ENCODE data around the gene VPS13C.
A peak's percentile ranks its signal among the peaks of the same experiment; 100 is the strongest.

VPS13C gene

DNA sequence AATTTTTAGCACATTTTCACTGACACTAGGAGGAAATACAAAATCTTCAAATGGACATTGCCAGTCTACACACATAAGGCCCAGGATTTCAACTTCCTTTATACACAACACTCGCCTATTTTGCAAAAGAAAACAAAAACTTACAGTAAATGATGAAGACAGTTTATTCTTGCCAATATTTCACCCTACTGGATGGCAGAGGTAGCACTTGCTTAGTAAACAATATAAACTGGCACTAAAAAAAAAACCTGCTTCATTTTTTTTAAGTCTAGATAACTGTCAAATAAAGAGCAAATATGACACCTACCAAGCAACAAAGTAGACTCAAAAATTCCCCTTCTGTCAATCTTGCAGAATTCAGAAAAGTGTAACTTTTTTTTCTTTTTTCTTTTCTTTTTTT lies 204.0 kb downstream of the VPS13C start:
- no peak for DNase-seq

DNA sequence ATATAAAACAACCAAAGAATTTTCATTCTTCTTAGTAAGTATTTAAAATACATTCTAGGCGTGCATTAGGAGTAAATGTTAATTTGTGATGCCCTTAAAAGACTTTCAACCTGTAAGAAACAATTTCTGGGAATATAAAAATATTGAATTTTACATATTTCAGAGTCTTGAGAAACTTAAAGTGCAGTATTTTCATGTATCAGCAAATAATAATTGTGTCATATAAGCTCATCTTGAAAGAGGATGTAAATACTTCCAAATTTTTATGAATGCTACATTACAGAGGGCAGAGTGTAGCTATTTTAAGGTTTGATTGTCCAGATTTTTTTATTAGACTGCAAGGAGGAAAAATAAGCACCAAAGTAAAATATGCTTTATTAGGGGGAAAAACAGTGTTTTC lies 207.1 kb downstream of the VPS13C start:
- DNase-seq, result no peak

DNA sequence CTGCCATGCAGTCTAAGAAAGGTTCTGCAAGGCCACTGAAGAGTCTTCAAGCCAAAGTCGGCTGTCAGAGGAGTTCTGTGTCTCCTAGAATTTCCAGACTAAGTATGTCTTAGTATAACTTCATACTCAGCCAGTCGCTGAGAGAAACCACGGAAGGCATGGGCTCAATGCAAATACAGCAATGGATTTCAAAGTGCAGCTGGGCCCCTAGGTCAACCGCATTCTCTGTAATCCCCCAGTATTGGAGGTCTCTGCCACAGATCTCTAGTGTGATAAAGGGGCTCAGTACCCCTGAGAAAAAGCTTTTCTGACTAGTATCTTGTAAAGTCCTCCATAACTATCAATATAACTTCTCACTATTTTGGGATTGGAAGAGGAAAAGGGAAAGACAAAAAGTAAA lies 208.3 kb downstream of the VPS13C start:
- DNase-seq, result no peak

DNA sequence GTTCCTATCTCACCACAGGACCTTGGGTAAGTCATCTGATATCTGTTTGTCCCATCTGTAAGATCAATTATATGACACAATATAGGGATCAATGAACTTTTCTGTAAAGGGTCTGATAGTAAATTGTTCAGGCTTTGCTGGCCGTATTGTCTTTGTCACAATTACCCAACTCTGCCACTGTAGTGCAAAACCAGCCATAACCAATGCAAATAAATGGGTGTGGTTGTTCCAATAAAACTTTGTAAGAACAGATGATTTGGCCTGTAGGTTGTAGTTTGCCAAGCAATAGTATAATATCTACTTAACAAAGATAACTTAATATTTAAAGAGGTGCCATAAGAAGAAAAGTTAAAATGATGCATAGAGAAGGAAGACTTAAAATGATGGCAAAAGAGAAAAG lies 210.8 kb downstream of the VPS13C start:
- no peak for DNase-seq

DNA sequence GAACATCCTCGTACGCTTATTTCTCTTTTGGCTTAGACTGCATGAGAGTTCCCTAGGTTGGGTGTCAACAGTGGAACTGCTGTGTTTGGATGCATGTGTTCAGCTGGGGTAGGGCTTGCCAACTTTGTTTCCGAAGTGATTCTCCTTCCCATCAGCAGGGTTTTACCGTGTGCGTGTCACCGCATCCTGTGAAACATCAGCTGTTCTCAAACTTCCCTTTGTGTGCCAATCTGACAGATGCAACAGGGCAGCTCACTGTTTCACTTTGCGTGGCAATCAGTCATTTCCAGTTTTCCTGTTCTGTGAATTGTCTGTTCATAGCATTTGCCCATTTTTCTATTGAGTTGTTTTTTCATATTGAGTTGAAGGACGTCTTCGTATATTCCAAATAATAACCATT lies 218.8 kb downstream of the VPS13C start:
- peak; percentile 67 for DNase-seq

DNA sequence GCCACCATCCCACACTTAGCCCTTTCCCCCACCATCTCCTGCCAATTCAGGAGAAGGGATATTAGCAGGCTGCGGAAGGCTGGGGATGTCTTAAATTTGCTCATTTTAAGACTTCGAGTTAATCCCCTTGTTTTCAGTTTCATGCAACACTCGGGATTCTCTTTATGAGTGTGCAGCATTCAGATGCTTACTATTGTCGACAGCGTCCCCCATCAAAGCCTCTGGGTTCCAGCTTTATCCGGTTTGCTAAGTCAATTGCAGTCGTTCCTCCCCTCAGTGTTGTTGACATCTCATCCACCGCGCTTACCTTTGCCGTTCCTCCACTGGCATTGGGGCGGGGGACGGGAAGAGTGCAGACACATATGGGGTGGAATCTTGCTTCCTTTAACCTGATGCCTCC lies 220.2 kb downstream of the VPS13C start:
- DNase-seq, result peak; percentile 28

DNA sequence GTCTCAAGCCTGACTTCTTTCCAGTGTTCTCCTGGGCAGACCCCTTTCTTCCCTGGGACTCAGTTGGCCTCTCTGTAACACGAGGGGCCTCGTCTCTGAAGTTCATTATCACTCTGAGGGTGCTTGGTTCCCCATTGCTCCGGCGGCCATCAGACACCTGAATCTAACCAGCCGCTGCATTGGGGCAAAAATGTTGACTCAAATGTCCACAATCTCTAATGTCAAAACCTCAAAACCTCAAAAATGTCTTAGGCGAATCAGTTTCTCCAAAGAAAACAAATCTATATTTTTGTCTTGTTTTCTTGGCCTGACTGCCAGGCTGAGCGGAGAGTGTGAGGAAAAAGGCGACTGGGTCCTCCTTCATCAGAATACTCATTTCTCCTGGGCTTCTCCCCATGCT lies 220.7 kb downstream of the VPS13C start:
- DNase-seq, result peak; percentile 4

DNA sequence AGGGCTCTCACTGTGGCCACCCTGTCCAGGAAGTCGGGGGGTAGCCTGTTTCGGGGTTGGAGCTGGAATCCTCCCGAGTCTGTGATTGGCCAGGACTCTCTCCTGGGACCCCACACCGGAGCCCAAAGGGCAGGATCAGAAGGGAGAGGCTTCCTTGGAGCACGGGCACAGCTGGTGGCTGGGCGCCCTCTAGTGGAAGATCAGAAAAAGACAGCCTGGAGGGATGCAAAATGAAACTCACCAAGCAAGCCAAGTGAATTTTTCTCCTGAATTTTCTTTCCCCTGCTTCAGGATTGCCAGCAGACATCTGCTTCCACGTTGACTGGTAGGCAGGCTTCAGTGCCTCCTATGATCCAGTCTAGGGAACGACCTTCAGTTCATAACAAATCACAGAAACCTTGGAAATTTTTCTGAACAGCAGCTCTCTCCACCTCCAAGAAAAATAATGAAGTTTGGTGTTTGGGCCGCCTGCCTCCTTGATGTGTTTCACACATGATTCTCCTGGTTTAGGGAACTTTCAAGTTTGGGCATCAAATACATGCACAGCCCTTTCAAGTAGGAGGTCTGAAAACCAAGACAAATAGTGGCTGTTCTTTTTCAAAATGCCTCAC lies 224.6 kb downstream of the VPS13C start:
- DNase-seq, result peak; percentile 65

DNA sequence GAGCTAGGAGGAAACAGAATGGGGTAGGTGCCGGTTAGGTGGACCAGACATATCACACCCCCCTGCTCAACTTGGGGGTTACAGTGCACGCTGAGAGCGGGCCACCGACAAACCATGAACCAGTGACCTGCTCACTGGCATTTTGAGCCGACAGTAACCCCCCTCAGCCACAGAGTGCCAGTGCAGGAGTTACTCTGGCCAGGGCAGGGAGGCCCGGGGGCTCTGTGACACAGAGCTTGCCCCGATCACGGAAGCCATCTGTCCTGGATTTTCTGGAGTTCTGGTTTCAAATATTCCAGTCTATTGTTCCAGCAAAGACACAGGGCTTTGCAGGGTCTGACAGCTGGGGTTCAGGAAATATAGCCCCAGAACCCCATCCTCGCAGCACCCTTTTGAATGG lies 225.2 kb downstream of the VPS13C start:
- no peak for DNase-seq

DNA sequence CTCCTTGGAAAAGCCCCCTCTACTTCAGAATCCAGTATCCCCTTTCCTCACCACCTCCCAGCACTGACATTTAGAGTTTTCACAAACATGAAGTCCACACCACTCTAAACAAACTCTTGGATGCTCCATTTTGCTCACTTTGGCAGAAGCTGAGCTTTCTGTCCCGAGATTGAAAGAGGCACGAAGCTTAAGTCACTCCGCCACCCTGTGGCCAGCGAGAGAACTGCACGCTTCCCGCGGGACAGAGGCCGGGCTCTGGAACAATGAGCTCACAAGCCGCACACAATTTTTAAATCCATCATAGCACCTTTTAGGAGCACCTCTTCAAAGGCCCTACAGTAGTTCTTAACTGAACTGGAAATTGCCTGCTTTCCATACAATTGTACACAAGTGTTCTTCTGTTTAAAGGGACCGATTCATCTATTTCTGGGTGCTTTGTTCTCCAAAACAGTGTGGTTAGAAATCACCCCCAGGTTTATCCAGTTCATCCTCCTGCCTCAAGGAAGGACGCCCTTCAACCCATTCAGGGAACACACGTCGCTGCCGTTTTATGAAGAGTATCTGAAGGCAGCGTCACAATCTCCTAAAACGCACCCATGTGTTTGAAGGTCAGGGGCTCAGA lies 226.1 kb downstream of the VPS13C start:
- DNase-seq, result peak; percentile 74

DNA sequence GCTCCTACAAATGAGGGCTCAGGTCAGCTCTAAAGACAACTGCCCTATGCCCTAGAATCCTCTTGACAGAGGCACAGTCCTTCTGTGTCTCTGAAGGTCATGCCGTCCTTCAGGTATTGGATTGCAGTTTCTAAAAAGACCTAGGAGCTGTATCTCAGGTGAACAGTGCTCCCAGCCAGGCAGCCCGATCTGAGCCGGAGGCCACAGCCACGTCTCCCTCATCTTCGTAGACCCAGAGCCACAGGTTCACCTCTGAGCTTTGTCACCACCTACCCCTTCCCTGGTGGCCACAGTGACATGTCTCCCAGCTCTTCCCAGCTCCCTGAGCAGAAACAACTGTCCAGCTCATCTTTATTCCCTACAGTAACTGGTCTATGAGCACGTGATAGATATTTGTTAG lies 228.0 kb downstream of the VPS13C start:
- no peak for DNase-seq

DNA sequence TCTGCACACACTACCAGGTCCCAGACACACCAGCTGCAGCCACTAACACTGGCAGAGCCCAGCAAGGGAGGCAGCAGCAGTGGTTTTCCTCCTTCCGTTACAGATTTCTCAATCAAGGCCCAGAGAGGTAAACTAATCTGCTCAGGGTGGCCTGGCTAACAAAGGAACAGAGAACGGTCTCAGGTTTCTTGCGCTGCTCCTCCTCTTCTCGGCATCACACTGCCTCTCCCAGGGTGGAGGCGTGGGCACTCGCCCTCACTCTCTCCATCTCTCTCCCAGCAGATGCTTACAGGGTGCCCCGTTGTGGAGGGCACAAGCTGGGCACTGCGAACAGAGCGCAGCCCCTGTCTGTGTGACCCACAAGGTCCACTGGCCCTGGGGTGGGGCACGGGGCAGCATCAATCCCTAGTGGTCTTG lies 228.7 kb downstream of the VPS13C start:
- DNase-seq, result no peak

DNA sequence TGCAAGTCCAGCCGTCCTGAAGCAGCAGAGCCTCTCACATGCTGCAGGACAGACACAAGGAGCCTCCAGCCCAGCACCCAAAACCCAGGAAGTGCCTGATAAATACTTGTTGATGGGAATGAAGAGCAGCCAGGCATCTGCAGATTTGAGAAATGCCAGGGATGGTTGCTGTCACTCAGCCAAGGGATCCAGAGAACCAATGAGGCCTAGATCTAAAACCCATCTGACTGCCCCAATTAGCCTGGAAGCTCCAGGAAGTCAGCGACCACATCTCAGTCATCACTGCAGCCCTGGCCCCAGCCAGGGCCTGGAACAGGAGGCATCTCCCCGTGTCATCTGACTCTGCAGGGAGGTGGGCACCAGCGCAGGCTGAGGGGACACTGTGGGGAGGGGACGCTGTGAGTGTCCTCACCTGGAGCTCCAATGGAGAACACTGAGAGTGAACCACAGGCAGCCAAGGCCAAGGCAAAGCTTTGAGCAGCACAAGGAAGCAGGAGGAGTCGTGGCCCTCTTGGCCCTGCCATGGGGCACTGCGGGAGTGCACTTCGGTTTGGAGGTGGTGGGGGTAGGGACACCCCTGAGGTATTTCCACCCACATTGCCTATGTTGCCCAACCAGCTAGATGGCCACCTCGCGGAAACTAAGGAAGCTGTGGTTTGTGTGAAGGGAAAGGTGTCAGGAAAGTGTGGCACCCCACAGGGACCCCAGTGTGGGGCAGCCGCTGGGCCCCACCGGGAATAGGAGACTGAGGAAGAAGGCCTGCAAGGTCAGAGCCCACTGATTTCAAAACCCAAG lies 229.5 kb downstream of the VPS13C start:
- no peak for DNase-seq

DNA sequence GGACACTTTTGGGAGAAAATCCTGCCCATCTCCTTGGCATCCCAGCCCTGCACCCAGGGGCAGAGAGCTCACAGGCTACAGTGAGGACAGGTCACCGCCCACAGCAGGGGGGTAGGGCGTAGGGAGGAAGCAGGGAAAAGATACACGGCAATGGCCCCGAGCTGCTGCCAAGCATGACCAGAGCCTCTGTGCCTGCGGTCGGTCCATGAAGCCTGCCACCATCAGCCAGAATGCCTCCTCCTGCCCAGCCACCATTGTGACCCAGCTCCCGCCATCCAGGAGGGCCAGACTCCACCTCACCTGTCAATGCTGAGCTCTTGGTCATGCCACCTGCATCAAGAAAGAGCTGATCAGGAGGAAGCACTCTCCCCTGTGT lies 230.7 kb downstream of the VPS13C start:
- no peak for DNase-seq

DNA sequence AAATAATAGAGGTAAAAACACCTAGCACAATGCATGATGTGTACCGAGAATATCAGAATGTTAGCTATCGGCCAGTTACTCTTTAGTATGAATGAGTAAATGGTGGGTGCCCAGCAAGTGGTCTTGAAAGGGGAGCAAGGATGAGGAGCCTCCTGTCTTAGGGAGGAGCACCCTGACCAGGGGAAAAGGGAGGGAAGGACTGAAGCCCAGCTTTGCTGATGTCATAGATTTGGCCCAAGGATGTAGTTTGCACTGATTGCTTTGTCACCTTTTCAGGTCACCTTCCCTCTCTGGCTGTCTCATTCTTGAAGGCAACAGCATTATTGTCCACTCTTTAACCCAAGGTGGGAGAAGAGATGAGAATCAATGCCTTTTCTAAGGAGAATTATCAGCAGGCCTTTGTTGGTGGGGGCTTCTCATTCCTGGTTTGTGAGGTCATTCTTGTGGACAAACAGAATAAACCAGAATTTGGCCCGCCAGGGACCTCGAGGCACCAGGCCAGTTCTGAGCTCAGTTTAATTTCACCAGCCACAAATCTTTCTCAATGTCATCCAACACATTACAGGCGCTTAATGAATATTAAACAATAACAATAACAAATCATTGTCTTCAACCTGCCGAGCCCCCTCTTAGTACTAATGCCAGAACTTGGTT lies 231.3 kb downstream of the VPS13C start:
- no peak for DNase-seq

DNA sequence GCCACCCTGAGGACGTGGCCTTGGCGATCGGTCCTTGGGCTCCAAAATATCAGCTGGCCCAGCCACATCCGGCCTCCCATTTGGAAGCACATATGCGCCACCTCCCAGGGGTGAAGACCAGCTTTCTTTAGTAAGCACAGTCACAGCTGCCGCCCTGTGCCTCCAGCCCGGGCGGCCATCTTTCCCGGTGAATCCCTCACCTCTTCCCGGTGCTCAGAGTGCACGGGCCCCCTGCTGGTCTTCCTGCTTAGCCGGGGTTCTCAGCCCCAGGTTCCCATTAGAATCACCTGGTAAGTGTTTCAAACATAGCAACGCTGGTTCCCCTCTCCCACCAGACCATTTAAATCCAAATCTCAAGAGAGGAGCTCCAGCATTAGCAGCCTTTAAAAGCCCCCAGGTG lies 232.2 kb downstream of the VPS13C start:
- no peak for DNase-seq

DNA sequence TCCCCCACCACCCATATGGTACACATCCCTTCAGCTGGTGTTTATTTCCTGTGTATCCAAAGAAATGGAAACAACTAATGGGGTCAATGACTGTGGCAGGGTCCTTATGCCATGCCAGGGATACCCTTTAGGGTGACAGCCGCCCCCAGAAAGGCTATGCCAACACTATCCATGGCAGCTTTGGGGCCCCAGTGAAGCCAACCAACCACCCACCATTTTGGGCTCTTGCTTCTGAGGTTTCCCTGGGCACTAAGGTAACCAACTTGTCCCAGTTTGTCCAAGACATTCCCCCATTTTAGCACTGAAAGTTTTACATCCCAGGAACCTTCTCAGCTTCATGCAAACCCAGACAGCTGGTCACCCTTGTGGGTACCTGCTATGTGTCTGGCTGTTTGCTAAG lies 233.1 kb downstream of the VPS13C start:
- DNase-seq, result no peak

DNA sequence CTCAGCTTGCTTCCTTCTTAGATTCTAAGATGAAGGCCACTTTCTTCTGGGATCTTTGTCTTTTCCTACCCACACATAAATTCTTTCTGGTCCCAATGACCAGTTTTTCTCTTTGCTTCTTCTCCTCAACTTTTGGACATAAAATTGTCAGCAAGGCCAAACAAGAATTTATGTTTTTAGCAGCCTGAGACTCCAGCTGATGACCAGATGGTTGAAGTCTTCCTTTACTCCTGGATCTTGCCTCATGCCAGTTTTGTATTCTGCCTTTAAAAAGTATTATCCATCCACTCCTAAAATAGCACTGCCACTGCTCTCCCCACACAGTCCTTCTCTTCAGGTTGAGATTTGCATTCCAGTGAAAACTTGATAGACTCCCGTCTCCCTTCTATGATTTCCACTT lies 236.0 kb downstream of the VPS13C start:
- no peak for DNase-seq

DNA sequence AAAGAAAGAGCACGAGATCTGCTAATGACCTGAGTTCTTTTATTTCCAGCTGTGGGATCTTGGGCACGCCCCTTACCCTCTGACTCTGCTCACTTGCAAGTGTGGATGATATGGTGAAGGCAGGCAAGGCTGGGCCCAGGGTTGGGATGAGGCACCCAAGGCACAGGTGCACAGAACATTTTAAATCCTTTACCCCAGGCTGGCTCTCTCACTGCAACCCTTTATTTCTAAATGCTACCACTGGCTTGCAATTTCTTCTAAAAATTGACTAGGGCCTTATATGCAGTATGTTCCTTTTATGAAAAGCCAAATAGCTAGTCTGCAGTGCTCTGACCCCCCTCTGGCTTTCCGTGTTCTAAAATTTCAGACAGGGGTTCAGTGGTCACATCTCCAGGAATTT lies 237.7 kb downstream of the VPS13C start:
- DNase-seq, result no peak

DNA sequence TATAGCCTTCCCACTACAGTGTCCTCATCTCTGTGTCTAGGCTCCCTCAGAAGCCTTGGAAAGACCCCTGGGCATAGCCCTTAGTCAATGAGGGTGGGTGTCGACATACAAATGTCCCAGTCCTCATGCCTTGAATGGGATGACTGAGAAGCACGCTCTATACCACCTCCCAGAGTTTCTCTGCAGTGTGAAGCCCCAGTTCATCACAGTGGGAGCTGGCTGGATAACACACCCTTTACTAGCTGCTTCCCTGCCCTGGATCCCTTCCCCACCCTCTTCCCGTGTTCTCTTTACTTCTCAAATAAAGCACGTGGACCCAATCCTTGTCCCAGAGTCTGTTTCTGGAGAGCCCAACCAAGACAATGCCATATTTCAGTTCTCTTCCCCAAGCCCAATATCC lies 239.3 kb downstream of the VPS13C start:
- DNase-seq, result no peak

DNA sequence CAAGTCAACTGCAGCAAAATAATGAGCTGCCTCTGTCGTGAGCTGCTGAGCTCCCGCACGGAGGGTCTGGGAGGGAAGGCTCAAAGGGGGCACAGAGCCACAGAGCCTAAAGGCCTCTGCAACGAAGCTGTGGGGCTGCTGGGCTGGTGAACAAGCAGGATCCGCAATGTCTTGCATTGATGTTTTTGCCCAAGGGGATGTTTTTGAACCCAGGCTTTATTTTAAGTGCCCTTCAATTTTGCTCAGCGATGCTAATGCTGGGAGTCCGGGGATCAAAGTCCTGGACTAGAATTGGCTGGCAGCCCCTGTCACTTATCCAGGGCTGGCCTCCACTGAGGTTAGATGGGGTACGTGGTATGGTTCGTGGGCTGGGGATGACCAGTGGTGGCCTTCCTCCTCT lies 240.0 kb downstream of the VPS13C start:
- DNase-seq, result no peak

DNA sequence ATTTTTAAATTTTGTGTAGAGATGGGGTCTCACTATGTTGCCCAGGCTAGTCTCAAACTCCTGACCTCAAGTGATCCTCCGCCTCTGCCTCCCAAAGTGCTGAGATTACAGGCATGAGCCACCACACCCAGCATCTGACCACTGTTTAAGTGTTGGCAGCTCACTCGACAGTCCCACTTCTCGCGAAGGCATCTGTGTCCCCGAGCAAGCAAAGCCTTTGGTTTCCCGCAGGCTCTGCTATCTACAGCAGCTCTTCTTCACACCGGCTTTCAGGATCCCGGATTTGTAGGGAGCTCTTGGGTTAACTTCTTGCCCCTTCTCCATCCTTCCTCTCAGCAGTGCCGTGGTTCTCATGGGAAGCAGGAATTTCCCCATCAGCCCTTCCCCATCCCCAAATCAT lies 240.9 kb downstream of the VPS13C start:
- no peak for DNase-seq

DNA sequence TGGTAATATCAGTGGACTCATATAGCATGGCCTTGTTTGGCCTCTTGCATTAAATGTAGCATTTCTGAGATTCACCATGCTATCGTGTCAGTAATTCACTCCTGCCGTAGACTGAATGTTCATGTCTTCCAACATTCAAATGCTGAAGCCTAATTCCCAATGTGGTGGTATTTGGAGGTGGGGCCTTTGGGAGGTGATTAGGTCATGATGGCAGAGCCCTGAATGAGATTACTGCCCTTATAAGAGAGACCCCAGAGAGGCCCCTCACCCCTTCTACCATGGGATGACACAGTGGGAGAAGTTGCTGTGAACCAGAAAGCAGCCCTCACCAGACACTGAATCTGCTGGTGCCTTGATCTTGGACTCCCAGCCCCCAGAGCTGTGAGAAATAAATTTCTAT lies 241.4 kb downstream of the VPS13C start:
- no peak for DNase-seq

DNA sequence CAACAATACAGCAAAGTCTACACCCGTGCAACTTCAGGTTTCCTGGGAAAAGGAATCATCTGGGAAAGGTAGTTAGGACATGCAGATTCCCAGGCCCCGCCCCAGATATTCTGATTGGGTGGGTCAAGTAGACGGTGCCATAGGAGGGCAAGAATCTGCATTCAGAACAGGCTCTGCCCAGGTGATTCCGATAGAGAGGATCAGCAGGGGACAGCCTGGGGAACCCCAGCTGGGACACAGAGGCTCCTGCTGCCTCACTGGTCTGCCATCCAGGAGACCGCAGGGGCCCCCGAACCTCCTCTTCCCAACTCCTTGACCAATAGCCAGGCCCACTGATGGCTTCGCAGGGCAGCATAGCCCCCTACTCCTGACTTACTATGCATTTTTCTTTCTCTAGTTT lies 243.4 kb downstream of the VPS13C start:
- no peak for DNase-seq

All from activated CD4-positive, alpha-beta T cell treated with anti-CD3 and anti-CD28 coated beads, Interleukin-10, Interleukin-2, amounts not matched to agents 100 ng/mL and 50 ng/mL, durations not matched to agents 16 hours and 8 hours (primary cell).